Tibial artery (tissue), 4 donors: ENCODE results near the gene FAF2.

ENCODE experiments used
- DNase-seq, 2 donors: peaks; one replicate each; pipeline ENCODE4 v3.0.0-alpha.2; 2019
- H3K27ac ChIP-seq, 2 donors: fragments of 200-600 bp; sonication (generic) in 1 of 2; 1 replicate in 1 of 2; 2 replicates in 1 of 2; pipeline ENCODE4 v1.5.1; 2018 to 2019; ENCODE audit warnings: mild to moderate bottlenecking in 1 of 2
- H3K27me3 ChIP-seq, 2 donors: fragments of 200-600 bp; sonication (generic) in 1 of 2; one replicate each; pipeline versions ENCODE4 v1.5.1 to v1.6.0; 2016 to 2019
- H3K36me3 ChIP-seq, 3 donors: fragments of 200-600 bp; sonication (generic) in 2 of 3; one replicate each; pipeline ENCODE4 v1.5.1; 2016 to 2019; ENCODE audit warnings: mild to moderate bottlenecking in 2 of 3
- H3K4me1 ChIP-seq, 4 donors: fragments of 200-600 bp; sonication (generic) in 2 of 4; 1 replicate in 3 of 4; 2 replicates in 1 of 4; pipeline ENCODE4 v1.5.1; 2016 to 2019
- H3K4me3 ChIP-seq, 2 donors: fragments of 200-600 bp; sonication (generic) in 1 of 2; 1 replicate in 1 of 2; 2 replicates in 1 of 2; pipeline ENCODE4 v1.5.1; 2018 to 2019; ENCODE audit warnings: mild to moderate bottlenecking in 2 of 2
- H3K9me3 ChIP-seq, 3 donors: fragments of 200-600 bp; sonication (generic) in 1 of 3; one replicate each; pipeline ENCODE4 v1.5.1; 2016 to 2019
- CTCF ChIP-seq, 2 experiments: fragments of 200-600 bp in 1 of 2; fragments of 450-650 bp in 1 of 2; IDR thresholded peaks; one replicate each; pipeline ENCODE4 v1.5.1; 2017 to 2019; ENCODE audit warnings: antibody characterized with exemption in 2 of 2, mild to moderate bottlenecking in 1 of 2, moderate library complexity in 1 of 2
- intact Hi-C: fragments of 100-400 bp; cut with DNase I; formaldehyde crosslinking; loops from one replicate; pipeline ENCODE4 v1.15.0; 2023; ENCODE audit warnings: low total_unique reads

Gene FAF2

GRCh38 chr5:176524987-176525386 is 76.8 kb downstream of the FAF2 start:
- intact Hi-C loops = no loop called here
- Histone ChIP-seq H3K27me3 (peaks cover 0 to 2% of the 10 kb centered on the region in 2 donors), H3K4me3 (no peak overlapping the region), H3K36me3 (peaks cover 29 to 34% (median 31%) of the 10 kb centered on the region in 3 donors), H3K9me3 (no peaks in the 10 kb centered on the region), H3K27ac (no peak overlapping the region), H3K4me1 (no peaks in the 10 kb centered on the region)
- no peak for TF ChIP-seq CTCF (IDR thresholded peaks at IDR 0.05)
- no peak for DNase-seq

- Histone ChIP-seq H3K4me3 (no peak overlapping the region), H3K27ac (no peak overlapping the region), H3K9me3 (no peaks in the 10 kb centered on the region), H3K36me3 (peaks cover 33 to 41% (median 38%) of the 10 kb centered on the region in 3 donors), H3K27me3 (no peaks in the 10 kb centered on the region), H3K4me1 (no peaks in the 10 kb centered on the region)
- intact Hi-C loops = no loop called here
- TF ChIP-seq CTCF (IDR thresholded peaks at IDR 0.05) = no peak
- no peak for DNase-seq
Measured at GRCh38 chr5:176525677-176526076, 77.5 kb downstream of the FAF2 start.

- TF ChIP-seq CTCF (IDR thresholded peaks at IDR 0.05) = no peak
- no peaks in the 10 kb centered on the region for H3K4me1 ChIP-seq
- intact Hi-C loops = no loop called here
- peaks cover 41 to 49% (median 46%) of the 10 kb centered on the region in 3 donors for H3K36me3 ChIP-seq
- no peak for DNase-seq
- no peak overlapping the region for H3K27ac ChIP-seq
- H3K27me3 ChIP-seq = no peaks in the 10 kb centered on the region
- no peaks in the 10 kb centered on the region for H3K9me3 ChIP-seq
- no peak overlapping the region for H3K4me3 ChIP-seq
Measured at GRCh38 chr5:176526462-176526861, 78.3 kb downstream of the FAF2 start.

GRCh38 chr5:176527246-176528222 is 79.3 kb downstream of the FAF2 start:
- TF ChIP-seq CTCF (IDR thresholded peaks at IDR 0.05) = no peak
- H3K36me3 ChIP-seq = peaks cover 47 to 57% (median 54%) of the 10 kb centered on the region in 3 donors

GRCh38 chr5:176528301-176528700 is 80.1 kb downstream of the FAF2 start:
- no peak overlapping the region for H3K27ac ChIP-seq
- no peak for DNase-seq

More at GRCh38 chr5:176527246-176528222, 79.3 kb downstream of the FAF2 start:
- DNase-seq = no peak
- Histone ChIP-seq H3K27ac (no peak overlapping the region), H3K9me3 (no peaks in the 10 kb centered on the region), H3K4me3 (no peak overlapping the region), H3K27me3 (no peaks in the 10 kb centered on the region), H3K4me1 (peaks cover 0 to 6% (median 0%) of the 10 kb centered on the region in 4 donors)
- intact Hi-C loops = no loop called here

More at GRCh38 chr5:176528301-176528700, 80.1 kb downstream of the FAF2 start:
- no peak overlapping the region for H3K4me3 ChIP-seq
- no peak for TF ChIP-seq CTCF (IDR thresholded peaks at IDR 0.05)
- H3K27me3 ChIP-seq = no peaks in the 10 kb centered on the region
- H3K36me3 ChIP-seq = peaks cover 47 to 57% (median 54%) of the 10 kb centered on the region in 3 donors
- H3K9me3 ChIP-seq = no peaks in the 10 kb centered on the region
- intact Hi-C loops = no loop called here
- peaks cover under 1 to 13% (median 4%) of the 10 kb centered on the region in 4 donors for H3K4me1 ChIP-seq
